Neural progenitor cell (in vitro differentiated cells): ENCODE results near the gene PSD2. TPM values are rescaled to one million over a fixed set of nuclear protein-coding genes. Genes with fewer than 3 reads are reported as not detected.

Experiments
- DNase-seq: peaks from one replicate; pipeline ENCODE4 v3.0.0-alpha.2; 2016; ENCODE audit warnings: low spot score
- H2AFZ ChIP-seq: fragments of 200-600 bp; sonication (generic); replicated peaks from 2 replicates; pipeline ENCODE4 v1.6.1; 2016; ENCODE audit warnings: antibody characterized with exemption
- H3F3A ChIP-seq: fragments of 200-600 bp; sonication (generic); 2 replicates; pipeline ENCODE4 v1.6.1; 2016; ENCODE audit warnings: antibody characterized with exemption, low read depth
- H3K27ac ChIP-seq: fragments of 200-600 bp; sonication (generic); 2 replicates; pipeline ENCODE4 v1.5.1; 2016; ENCODE audit warnings: mild to moderate bottlenecking
- H3K27me3 ChIP-seq: fragments of 200-600 bp; sonication (generic); 2 replicates; pipeline ENCODE4 v1.6.1; 2016; ENCODE audit warnings: mild to moderate bottlenecking, moderate library complexity
- H3K36me3 ChIP-seq: fragments of 200-600 bp; sonication (generic); 2 replicates; pipeline ENCODE4 v1.5.1; 2016
- H3K4me1 ChIP-seq: fragments of 200-600 bp; sonication (generic); 2 replicates; pipeline ENCODE4 v1.6.1; 2016; ENCODE audit warnings: mixed run types
- H3K4me2 ChIP-seq: fragments of 200-600 bp; sonication (generic); 2 replicates; pipeline ENCODE4 v1.6.1; 2016
- H3K4me3 ChIP-seq: fragments of 200-600 bp; sonication (generic); 2 replicates; pipeline ENCODE4 v1.5.1; 2016
- H3K79me2 ChIP-seq: fragments of 200-600 bp; sonication (generic); 2 replicates; pipeline ENCODE4 v1.6.1; 2016; ENCODE audit warnings: low read depth
- H3K9ac ChIP-seq: fragments of 200-600 bp; sonication (generic); 2 replicates; pipeline ENCODE4 v1.6.1; 2016
- H3K9me3 ChIP-seq: fragments of 200-600 bp; sonication (generic); 2 replicates; pipeline ENCODE4 v1.5.1; 2016; ENCODE audit warnings: low read depth
- H4K20me1 ChIP-seq: fragments of 200-600 bp; sonication (generic); 2 replicates; pipeline ENCODE4 v1.6.1; 2016; ENCODE audit warnings: low read depth
- H3K27ac Mint-ChIP-seq: 3 replicates; pipeline ENCODE4 v1.8.0; 2021; ENCODE audit warnings: mixed read lengths
- H3K27me3 Mint-ChIP-seq: 2 replicates; pipeline ENCODE4 v1.8.0; 2022; ENCODE audit warnings: low read depth, mild to moderate bottlenecking, inconsistent platforms, moderate library complexity, mixed read lengths; ENCODE audit not compliant: insufficient read depth
- H3K36me3 Mint-ChIP-seq: 3 replicates; pipeline ENCODE4 v1.8.0; 2021; ENCODE audit warnings: mixed read lengths
- H3K4me1 Mint-ChIP-seq: 3 replicates; pipeline ENCODE4 v1.8.0; 2021; ENCODE audit warnings: mixed read lengths
- H3K4me3 Mint-ChIP-seq: 3 replicates; pipeline ENCODE4 v1.8.0; 2021; ENCODE audit warnings: mild to moderate bottlenecking, moderate library complexity, mixed read lengths
- H3K9me3 Mint-ChIP-seq: 3 replicates; pipeline ENCODE4 v1.8.0; 2020; ENCODE audit warnings: mixed read lengths
- CTCF ChIP-seq: fragments of 200-600 bp; sonication (generic); IDR thresholded peaks from 2 replicates; pipeline ENCODE4 v1.5.1; 2017; ENCODE audit warnings: antibody characterized with exemption, mild to moderate bottlenecking
- EZH2 ChIP-seq: fragments of 200-600 bp; sonication (generic); IDR thresholded peaks from 2 replicates; pipeline ENCODE4 v1.6.1; 2017; ENCODE audit warnings: antibody characterized with exemption, mild to moderate bottlenecking, moderate library complexity
- EZH2phosphoT487 ChIP-seq: fragments of 200-600 bp; sonication (generic); IDR thresholded peaks from 2 replicates; pipeline ENCODE4 v1.6.1; 2017; ENCODE audit warnings: antibody characterized with exemption
- total RNA-seq: library from RNA; depleted of rRNA; stranded (reverse); fragments of >200 nt; gene quantifications from 2 replicates; pipeline ENCODE4 v1.2.3, GENCODE V29; 2015; ENCODE audit warnings: low replicate concordance

PSD2 gene
- total RNA-seq, 1 donor from 2014 or later = 0.09 TPM

- H3K4me1 Mint-ChIP-seq = no peaks in the 10 kb centered on the region
- H3K27ac Mint-ChIP-seq = no peak overlapping the region
Observed at GRCh38 chr5:139856714-139857113, 61.1 kb downstream of the PSD2 start.

GRCh38 chr5:139859013-139859412, 63.4 kb downstream of the PSD2 start:
- no peak overlapping the region for H3K4me2 ChIP-seq
- no peaks in the 10 kb centered on the region for H3K36me3 ChIP-seq
- H3K79me2 ChIP-seq = no peaks in the 10 kb centered on the region
- no peaks in the 10 kb centered on the region for H3K9me3 ChIP-seq
- peaks cover 8% of the 10 kb centered on the region for H3K27me3 Mint-ChIP-seq
- H3K4me3 Mint-ChIP-seq = no peak overlapping the region
- H3K4me3 ChIP-seq = no peak overlapping the region
- no peaks in the 10 kb centered on the region for H3K36me3 Mint-ChIP-seq
- H3K27ac ChIP-seq = no peak overlapping the region
- H3F3A ChIP-seq = peaks cover 7% of the 10 kb centered on the region
- H3K27ac Mint-ChIP-seq = no peak overlapping the region
- peaks cover 4% of the 10 kb centered on the region for H3K4me1 ChIP-seq
- no peaks in the 10 kb centered on the region for H3K4me1 Mint-ChIP-seq
- no peak overlapping the region for H2AFZ ChIP-seq
- peaks cover 2% of the 10 kb centered on the region for H3K27me3 ChIP-seq
- H3K9me3 Mint-ChIP-seq = no peaks in the 10 kb centered on the region
- TF ChIP-seq EZH2phosphoT487 (no peak), EZH2 (no peak), CTCF (no peak)
- no peaks in the 10 kb centered on the region for H4K20me1 ChIP-seq
- no peak for DNase-seq
- no peak overlapping the region for H3K9ac ChIP-seq

More at GRCh38 chr5:139856714-139857113, 61.1 kb downstream of the PSD2 start:
- H3K27ac ChIP-seq = no peak overlapping the region
- H3K9me3 ChIP-seq = no peaks in the 10 kb centered on the region
- H2AFZ ChIP-seq = no peak overlapping the region
- H3K36me3 ChIP-seq = no peaks in the 10 kb centered on the region
- Mint-ChIP-seq H3K4me3 (no peak overlapping the region), H3K9me3 (no peaks in the 10 kb centered on the region), H3K27me3 (peaks cover 11% of the 10 kb centered on the region), H3K36me3 (no peaks in the 10 kb centered on the region)
- H3K4me2 ChIP-seq = no peak overlapping the region
- H3K4me1 ChIP-seq = no peaks in the 10 kb centered on the region
- DNase-seq = no peak
- H3K27me3 ChIP-seq = peaks cover 14% of the 10 kb centered on the region
- TF ChIP-seq CTCF (no peak), EZH2phosphoT487 (no peak), EZH2 (no peak)
- H3F3A ChIP-seq = no peaks in the 10 kb centered on the region
- no peak overlapping the region for H3K9ac ChIP-seq
- H4K20me1 ChIP-seq = no peaks in the 10 kb centered on the region
- no peaks in the 10 kb centered on the region for H3K79me2 ChIP-seq
- no peak overlapping the region for H3K4me3 ChIP-seq

GRCh38 chr5:139861021-139861888, 65.6 kb downstream of the PSD2 start:
- Histone ChIP-seq H3K4me1 (peaks cover 4% of the 10 kb centered on the region), H3K9me3 (no peaks in the 10 kb centered on the region), H3K4me2 (no peak overlapping the region), H3K79me2 (no peaks in the 10 kb centered on the region), H3K27ac (no peak overlapping the region), H3K9ac (no peak overlapping the region), H4K20me1 (no peaks in the 10 kb centered on the region), H2AFZ (no peak overlapping the region), H3K27me3 (peaks cover 5% of the 10 kb centered on the region), H3K36me3 (no peaks in the 10 kb centered on the region), H3F3A (peaks cover 7% of the 10 kb centered on the region), H3K4me3 (no peak overlapping the region)
- peaks cover 8% of the 10 kb centered on the region for H3K27me3 Mint-ChIP-seq
- H3K9me3 Mint-ChIP-seq = no peaks in the 10 kb centered on the region
- no peaks in the 10 kb centered on the region for H3K4me1 Mint-ChIP-seq
- H3K27ac Mint-ChIP-seq = no peak overlapping the region
- no peak overlapping the region for H3K4me3 Mint-ChIP-seq
- no peaks in the 10 kb centered on the region for H3K36me3 Mint-ChIP-seq
- TF ChIP-seq EZH2 (no peak), EZH2phosphoT487 (no peak), CTCF (no peak)
- DNase-seq = no peak
